Measurements from ENCODE around the gene TAF6L.
"Not testable (repeated sequence)": the region's sequence is repeated elsewhere in the genome, so short reads cannot be mapped to it uniquely, and the experiment has no call there.

TAF6L gene

DNA sequence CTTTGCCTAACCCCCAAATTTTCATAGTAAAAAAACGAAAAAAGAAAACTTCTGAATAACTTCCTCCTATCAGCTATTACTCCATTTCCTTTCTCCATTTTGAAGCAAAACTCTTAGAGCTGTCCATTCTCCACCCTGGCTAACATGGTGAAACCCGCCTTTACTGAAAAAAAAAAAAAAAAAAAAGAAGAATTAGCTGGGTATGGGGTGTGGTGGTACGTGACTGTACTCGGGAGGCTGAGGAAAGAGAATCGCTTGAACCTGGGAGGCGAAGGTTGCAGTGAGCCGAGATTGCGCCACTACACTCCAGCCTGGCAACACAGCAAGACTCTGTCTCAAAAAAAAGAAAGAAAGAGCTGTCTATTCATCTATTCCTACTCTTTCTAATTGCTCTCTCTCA lies 45.4 kb downstream of the TAF6L start:
- TF ChIP-seq, protein P1, sequence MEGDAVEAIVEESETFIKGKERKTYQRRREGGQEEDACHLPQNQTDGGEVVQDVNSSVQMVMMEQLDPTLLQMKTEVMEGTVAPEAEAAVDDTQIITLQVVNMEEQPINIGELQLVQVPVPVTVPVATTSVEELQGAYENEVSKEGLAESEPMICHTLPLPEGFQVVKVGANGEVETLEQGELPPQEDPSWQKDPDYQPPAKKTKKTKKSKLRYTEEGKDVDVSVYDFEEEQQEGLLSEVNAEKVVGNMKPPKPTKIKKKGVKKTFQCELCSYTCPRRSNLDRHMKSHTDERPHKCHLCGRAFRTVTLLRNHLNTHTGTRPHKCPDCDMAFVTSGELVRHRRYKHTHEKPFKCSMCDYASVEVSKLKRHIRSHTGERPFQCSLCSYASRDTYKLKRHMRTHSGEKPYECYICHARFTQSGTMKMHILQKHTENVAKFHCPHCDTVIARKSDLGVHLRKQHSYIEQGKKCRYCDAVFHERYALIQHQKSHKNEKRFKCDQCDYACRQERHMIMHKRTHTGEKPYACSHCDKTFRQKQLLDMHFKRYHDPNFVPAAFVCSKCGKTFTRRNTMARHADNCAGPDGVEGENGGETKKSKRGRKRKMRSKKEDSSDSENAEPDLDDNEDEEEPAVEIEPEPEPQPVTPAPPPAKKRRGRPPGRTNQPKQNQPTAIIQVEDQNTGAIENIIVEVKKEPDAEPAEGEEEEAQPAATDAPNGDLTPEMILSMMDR (IDR thresholded peaks at IDR 0.05; ENCODE audit: extremely low read depth, missing control alignments): no peak

DNA sequence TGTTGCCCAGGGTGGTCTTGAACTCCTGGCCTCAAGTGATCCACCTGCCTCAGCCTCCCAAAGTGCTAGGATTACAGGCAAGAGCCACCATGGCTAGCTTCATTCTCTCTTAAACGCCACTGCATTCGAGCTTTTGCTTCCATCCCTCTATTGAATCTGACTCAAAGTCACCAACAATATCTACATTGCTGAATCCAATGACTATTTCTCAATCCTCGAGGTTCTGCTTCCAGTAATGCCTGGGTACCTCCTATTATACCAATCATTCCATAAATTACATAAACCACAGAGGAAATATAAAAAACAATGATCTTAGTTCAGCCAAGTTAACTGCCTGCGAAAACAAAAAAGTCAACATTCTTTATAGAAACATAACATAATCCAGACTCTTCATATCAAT lies 45.9 kb downstream of the TAF6L start:
- TF ChIP-seq, protein P1 (IDR thresholded peaks at IDR 0.05; ENCODE audit: extremely low read depth, missing control alignments): no peak
- no peak for DNase-seq (ENCODE audit: low spot score)

More for the DNA sequence above, 45.4 kb downstream of the TAF6L start:
- no peak for DNase-seq (ENCODE audit: low spot score)

DNA sequence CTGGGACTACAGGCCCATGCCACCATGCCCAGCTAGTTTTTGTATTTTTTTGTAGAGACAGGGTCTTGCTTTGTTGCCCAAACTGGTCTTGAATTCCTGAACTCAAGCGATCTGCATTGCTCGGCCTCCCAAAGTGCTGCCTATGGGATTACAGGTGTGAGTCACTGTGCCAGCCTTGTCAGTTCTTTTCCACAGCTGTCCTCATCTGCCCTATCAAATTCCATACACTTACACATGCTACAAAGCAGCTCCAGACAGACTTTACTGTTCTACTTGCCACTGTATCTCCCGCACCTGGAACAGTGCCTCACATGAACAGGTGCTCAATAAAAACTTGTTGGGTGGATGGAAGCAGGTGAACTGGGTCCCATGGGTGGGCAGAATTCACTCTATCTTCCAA lies 52.5 kb downstream of the TAF6L start:
- TF ChIP-seq, protein P1 (IDR thresholded peaks at IDR 0.05; ENCODE audit: extremely low read depth, missing control alignments): no peak
- DNase-seq (ENCODE audit: low spot score): no peak

DNA sequence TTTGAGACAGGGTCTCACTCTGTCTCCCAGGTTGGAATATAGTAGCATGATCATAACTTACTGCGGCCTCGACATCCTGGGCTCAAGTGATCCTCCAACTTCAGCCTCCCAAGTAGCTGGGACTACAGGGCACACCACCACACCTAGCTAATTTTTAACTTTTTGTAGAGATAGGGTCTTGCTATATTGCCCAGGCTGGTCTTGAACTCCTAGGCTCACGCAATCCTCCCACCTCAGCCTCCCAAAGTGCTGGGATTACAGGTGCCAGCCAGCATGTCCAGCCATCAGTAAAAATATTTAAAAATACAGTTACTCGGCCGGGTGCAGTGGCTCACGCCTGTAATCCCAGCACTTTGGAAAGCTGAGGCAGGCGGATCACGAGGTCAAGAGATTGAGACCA lies 56.9 kb downstream of the TAF6L start:
- DNase-seq (ENCODE audit: low spot score): not testable (repeated sequence)

DNA sequence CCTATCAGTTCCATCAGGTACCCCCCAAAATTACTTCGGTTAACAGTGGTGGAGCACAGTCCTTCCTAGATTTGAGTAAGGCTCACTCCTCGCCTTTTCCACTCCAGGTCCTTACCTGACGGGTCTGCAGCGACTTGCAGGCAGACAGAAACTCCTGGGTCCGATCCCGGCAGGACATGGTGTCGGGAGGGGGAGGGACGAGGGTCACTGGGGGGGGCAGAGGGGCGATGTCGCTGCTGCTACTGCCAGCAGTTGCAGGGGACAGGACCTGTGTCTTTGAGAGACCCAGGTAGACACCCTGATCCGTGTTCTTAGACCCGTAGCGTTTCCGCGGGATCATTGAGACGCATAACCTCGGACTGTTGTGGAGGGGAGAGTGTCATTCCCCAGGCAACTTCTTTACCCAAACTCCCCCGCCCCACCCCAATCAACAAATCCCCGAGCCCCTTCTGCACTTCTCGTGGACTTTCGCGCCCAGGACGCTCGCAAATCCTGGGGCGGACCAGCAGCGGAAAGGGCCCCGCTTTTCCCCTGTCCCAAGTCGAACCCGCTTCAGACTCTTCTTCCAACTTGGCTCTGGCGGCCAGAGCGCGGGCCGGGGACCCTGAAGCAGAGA lies 59.8 kb downstream of the TAF6L start:
- TF ChIP-seq, protein P1 (IDR thresholded peaks at IDR 0.05; ENCODE audit: extremely low read depth, missing control alignments): no peak
- DNase-seq (ENCODE audit: low spot score): peak; percentile 33

DNA sequence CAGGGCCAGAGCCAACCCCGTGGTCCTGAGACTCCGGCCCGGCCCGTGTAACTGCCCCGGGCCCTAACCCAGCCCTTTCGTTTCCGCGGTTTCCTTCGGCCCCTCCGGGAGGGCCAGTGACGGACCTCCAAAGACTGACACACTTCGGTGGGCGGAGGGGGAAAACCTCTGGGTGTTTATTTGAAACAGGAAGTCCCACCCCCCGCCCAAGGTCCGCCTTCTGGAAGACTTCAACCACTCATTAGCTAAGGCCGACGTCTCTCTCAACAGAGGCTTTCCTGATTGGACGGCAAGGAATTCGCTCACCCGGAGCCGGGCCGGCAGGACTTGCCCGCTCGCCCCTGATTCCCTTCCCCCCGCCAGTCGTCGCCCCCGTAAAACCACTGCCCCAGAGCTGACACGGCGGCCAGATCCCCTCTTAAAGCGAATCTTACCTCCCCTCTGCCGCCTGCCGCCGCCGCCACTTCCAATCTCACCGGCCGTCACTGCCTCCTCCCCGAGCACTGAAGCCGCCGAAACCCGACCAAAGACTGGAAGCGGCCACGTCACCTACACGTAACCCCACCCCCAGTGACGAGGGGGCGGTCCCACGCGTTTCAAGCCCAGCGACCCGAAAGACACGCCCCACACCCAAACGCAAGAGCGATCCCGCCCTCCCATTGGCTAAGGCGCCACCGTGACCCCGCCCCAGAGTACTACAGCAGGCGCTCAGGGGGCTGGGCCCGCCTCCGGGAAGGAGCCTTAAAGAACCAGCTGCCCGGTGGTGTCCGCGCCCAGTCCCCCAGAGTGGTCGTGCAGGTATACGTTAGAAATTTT lies 60.5 kb downstream of the TAF6L start, which contains the start of gene STX5:
TSS of gene STX5 (minus strand) at position 532 of the 816 bp plus-strand sequence. CDS start 808 bp downstream, outside the sequence.
- TF ChIP-seq, protein P1 (IDR thresholded peaks at IDR 0.05; ENCODE audit: extremely low read depth, missing control alignments): no peak
- peak; percentile 95 for DNase-seq (ENCODE audit: low spot score)

DNA sequence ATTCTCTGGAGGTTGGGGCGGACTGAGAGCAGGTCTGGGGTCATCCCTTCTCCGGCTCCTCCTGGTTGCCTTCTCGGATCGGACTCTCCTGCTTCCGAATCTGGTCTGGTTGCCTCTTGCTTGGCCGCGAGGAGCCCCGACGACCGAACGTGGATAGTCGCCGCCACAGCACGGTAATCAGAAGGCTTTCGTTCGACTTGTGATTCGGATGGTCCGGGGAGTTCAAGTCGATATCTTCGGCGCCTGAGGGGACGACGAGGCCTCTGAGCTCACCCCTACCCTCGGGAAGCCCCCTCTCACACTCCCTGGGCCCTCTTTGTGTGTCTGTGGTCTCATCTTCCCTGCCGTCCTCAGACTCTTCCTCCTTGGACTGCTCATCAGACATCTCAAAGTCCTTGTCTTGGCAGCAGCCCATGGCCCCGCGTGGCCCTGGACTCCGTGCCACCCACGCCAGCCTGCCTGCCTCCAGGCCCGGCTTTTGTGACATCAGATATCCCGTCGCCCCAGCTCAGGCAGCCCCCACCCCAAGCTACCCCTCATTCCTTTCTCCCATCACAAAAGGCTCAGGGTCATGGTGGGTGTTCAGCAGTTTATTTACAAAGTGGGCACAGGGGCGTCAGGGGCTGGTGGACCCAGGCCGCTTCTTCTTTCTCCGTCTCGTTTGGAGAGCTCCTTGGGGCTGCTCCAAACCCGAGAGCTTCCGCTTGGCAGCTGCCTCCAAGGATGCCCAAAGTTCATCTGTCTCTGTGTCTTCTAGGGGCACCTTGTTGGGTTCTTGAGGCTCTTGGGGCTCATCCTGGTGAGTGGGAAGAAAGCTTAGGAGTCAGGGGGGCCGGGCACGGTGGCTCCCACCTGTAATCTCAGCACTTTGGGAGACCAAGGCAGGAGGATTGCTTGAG lies 61.4 kb downstream of the TAF6L start, which contains the start of gene TEX54:
TSS of gene TEX54 (minus strand) at position 506 of the 899 bp plus-strand sequence.
- no peak for DNase-seq (ENCODE audit: low spot score)

More for the DNA sequence above, 61.4 kb downstream of the TAF6L start, which contains the start of gene TEX54:
- TF ChIP-seq, protein P1 (IDR thresholded peaks at IDR 0.05; ENCODE audit: extremely low read depth, missing control alignments): no peak

Data from GM20000 (cell line).